GM12873 (cell line): Measurements from ENCODE around the gene MARCHF2.

Experiments
- TF ChIP-seq, protein P1 (sequence below): IDR thresholded peaks from 2 replicates; pipeline ENCODE4 v1.5.1; 2012; ENCODE audit warnings: low read depth, mild to moderate bottlenecking, moderate library complexity, low read length, control low read depth; ENCODE audit not compliant: insufficient read depth; ENCODE audit errors: missing control alignments

MARCHF2 gene

GRCh38 chr19:8466018-8466417, 52.9 kb downstream of the MARCHF2 start:
- TF ChIP-seq, protein P1, sequence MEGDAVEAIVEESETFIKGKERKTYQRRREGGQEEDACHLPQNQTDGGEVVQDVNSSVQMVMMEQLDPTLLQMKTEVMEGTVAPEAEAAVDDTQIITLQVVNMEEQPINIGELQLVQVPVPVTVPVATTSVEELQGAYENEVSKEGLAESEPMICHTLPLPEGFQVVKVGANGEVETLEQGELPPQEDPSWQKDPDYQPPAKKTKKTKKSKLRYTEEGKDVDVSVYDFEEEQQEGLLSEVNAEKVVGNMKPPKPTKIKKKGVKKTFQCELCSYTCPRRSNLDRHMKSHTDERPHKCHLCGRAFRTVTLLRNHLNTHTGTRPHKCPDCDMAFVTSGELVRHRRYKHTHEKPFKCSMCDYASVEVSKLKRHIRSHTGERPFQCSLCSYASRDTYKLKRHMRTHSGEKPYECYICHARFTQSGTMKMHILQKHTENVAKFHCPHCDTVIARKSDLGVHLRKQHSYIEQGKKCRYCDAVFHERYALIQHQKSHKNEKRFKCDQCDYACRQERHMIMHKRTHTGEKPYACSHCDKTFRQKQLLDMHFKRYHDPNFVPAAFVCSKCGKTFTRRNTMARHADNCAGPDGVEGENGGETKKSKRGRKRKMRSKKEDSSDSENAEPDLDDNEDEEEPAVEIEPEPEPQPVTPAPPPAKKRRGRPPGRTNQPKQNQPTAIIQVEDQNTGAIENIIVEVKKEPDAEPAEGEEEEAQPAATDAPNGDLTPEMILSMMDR = no peak

- TF ChIP-seq, protein P1 = no peak
These were observed 55.0 kb downstream of the MARCHF2 start for GRCh38 chr19:8468124-8468523.

- TF ChIP-seq, protein P1 = no peak
These were observed 55.8 kb downstream of the MARCHF2 start for GRCh38 chr19:8468761-8469373.

DNA sequence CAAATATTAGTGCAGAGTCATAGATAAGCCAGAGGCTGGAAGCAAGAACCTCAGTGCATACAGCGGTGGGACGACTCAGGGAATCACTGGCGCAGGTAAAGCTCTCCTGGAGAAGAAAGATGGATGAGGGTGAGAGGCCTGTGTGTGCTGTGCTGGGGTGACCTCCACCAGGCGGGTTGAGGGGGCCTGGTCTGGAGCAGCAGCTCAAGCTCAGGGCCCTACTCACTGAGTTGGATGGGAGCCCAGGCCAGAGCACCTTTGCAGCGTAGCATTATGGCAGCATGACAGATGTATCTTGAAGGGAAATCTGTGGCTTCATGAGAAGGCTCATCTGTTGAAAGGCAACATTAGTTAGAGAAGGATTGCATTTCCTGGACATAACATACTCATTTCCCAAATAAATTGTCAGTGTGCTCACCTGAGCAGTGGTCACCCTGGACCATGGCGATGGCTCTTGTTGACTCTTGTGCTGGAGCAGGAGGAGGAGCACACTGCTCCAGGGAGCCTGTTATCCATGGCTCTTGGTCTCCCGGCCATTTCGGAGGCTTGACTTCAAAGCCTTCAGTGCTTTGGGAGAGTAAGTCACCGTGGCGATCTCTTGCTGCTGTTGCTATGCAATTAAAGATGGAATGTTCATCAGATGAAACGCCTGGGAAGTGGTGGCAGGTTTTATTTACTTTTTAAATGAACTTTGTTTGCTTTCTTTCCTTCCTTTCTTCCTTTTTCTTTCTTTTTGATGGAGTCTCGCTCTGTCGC, 56.7 kb downstream of the MARCHF2 start:
- TF ChIP-seq, protein P1 = no peak

DNA sequence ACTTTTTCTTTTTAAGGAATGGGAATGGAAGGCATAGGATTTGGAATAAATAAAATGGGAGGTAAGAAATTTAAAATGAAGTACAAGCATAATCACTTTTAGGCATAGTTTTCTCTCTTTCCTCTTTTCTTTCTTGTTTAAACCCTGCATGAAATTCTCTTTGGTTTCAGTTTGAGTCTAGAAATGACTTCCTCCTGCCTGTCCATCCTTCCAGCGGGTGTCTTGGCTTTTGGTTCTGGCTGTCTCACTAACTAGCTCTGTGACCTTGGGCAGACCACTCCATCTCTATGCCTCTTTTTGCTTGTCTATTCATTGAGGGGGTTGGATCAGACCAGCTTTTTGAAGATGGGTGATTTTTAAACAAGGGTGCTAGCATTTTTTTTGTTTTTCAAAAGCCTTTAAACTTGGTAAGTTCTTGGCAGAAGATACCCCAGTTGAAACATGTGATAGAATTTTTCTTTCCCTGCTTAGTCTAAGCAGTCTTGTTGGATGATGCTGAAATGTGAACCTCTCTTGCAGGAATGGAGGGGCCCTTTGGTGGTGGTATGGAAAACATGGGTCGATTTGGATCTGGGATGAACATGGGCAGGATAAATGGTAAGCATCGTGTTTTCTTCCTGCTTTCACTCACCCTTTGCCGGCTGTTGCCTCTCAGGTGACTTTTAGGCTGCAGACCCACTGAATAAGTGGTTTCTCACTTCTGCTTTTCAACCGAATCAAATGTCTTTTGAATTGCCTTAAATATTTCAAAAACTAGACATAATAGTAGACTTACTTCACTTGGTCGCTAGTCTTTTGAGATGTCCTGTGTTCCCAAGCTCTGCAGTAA, 60.8 kb downstream of the MARCHF2 start:
- TF ChIP-seq, protein P1 = no peak

- TF ChIP-seq, protein P1 = no peak
These were observed 61.9 kb downstream of the MARCHF2 start for GRCh38 chr19:8475005-8475404.

GRCh38 chr19:8476524-8476923, 63.4 kb downstream of the MARCHF2 start:
- TF ChIP-seq, protein P1 = no peak
